Kidney tubule cell (primary cell): ENCODE results near the gene SETD7.

ENCODE experiments used
- DNase-seq: peaks from one replicate; pipeline ENCODE4 v3.0.0-alpha.2; 2018; ENCODE audit warnings: low spot score

SETD7 gene

GRCh38 chr4:139550724-139551429, 5.1 kb downstream of the SETD7 start:
- DNase-seq, result peak; percentile 14

DNA sequence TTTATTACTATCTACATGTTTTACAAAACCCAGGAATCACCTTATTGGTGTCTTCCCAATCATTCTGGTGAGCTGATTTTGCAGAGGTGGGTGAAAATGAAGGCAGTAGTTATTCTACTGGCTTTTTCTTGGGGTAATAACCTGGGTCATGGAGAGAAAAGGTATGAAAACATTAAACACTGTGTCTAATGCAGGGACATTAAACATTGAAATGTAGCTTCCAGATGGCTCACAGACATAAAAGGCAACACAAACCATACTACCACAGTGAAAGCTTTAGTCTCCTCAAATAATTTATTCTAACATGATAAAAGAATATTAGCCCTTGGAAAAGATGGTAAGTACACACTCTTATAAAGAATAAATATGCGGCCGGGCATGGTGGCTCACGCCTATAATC, 8.0 kb downstream of the SETD7 start:
- DNase-seq, result no peak

DNA sequence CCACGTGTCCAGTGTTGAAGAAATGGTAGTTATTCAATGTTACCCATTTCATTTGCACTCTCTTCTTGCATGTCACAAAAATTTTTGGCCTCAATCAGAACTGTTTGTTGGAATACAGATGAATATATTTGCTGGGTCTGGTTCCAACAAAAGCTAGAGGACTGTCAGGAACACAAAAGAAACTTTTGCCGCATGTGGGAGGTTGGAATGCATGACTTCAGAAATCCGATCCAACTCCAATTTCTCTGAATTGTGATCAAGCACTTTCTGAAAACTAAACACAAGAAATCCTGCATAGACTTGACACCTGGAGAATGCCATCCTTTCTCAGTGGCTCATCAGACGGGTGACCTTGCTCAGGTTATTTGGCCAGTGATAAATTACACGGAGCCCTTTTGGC, 15.4 kb downstream of the SETD7 start:
- DNase-seq, result no peak

DNA sequence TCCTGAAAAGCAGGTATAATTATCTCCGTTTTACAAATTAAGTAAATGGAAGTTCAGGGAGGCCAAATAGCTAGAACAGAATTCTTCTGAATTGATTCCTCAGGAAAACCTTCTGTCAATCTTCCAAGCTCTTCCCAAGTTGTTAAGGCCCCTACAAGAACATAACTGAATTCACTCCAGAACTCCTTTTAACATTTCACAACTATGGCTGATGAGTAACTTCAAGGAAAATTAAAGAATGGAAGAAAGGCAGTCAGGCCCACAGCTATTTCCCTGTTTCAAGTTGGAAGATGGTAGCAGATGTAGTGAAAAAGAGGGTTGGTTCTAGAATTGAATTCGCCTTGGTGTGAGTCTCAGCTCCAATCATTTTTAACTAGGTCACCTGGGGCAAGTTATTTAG, 15.9 kb downstream of the SETD7 start:
- DNase-seq, result no peak

DNA sequence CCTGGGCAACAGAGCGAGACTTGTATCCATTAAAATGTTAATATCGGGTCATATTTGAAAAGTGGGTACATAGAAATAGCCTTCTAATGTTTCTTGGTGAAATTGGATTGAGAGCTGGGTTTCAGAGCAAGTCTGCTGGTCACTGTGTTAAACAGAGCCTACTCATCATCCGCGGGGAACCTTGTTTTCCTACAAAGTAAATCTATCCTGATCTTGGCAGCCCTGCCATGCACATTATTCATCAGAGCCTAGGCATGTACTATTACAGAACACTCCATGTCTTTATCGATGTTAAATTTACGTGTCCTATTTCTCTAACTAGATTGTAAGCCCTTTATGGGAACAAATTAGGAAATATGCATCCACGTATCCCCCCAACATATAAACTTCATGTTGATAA, 18.7 kb downstream of the SETD7 start:
- DNase-seq, result no peak

DNA sequence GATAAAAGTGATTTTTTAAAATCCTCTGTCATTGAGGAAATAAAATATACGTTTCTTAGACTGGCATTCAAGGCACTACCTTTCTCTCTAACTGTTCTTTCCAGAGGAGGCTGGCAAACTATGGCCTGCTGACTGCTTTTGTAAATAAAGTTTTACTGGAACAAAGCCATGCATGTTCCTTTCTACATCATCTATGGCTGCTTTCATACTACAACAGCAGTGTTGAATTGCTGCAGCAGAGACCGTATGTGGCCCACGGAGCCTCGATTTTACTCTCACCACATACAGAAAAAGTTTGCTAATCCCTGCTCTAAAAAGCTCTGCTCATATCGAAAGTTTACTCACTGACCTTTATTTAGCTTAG, 20.2 kb downstream of the SETD7 start:
- no peak for DNase-seq

DNA sequence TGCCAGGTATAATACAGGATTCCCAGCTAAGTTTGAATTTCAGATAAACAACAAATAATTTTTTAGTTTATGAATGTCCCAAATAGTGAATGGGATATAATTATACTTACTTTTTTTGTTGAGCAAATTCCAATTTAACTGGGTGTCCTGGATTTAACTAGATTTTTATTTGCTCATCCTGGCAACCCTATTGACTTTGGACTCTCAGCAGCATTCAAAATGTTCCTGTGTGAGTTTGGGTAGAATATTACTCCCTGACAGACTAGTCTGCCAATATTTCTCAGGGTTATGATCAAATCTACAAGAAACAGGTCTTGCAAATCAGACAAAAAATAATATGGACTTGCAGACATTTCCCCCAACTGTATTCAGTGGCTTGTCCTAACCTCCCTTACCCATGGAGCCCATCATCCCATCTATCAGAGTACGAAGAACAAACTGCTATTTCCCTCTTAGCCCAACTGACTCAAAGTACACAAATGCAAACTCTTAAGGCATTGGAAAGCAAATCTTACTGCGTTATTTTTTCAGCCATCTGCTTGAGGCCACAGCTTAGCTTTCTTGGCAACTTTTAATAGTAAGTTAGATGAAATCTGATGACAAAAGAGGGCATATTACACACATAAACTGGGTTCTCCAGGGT, 20.7 kb downstream of the SETD7 start:
- DNase-seq, result no peak

DNA sequence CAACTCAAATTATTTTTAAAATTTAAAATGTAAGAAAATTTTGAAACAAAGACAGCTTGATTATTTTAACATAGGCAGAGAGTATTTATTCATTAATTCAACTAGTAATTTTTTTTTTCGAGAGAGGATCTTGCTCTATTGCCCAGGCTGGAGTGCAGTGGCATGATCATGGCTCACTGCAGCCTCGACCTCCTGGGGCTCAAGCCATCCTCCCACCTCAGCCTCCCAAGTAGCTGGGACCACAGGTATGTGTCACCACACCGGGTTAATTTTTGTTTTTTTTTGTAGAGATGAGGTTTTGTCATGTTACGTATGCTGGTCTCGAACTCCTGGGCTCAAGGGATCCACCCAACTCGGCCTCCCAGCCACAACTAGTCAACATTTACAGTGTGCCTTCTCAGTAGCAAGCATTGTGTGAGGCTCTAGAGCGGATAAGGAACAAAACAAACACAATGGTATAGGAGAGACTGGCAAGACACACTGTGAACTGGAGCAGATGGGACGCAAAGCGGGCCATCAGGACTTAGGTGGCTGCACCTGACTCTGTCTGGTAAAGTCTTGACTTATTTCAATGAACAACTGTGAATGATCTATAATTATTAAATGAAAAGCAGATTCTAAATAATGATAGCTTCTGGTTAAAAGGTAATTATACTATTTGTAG, 21.6 kb downstream of the SETD7 start:
- no peak for DNase-seq

- DNase-seq, result no peak
Observed at GRCh38 chr4:139533511-139533910, 22.5 kb downstream of the SETD7 start.

DNA sequence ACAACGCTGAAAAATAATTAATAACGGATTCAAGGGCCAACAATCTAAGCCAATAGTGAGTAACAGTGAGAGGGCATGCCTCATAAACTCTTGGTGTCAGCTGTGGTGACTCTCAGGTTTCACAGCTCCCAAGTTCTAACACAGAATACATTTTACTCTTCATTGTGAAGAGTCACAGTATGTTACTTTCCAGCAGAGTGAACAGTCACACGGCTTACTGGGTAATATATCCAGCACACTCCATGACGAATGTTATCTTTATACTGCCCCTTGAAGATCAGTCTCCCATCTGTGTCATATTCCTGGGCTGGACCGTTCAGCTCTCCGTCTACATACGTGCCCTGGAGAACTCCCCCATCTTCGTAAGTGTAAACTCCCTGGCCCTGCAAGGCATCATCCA, 23.1 kb downstream of the SETD7 start:
- peak; percentile 73 for DNase-seq

GRCh38 chr4:139530833-139531427, 25.1 kb downstream of the SETD7 start:
- peak; percentile 55 for DNase-seq

- DNase-seq, result no peak
Observed at GRCh38 chr4:139528377-139529005, 27.5 kb downstream of the SETD7 start.

DNA sequence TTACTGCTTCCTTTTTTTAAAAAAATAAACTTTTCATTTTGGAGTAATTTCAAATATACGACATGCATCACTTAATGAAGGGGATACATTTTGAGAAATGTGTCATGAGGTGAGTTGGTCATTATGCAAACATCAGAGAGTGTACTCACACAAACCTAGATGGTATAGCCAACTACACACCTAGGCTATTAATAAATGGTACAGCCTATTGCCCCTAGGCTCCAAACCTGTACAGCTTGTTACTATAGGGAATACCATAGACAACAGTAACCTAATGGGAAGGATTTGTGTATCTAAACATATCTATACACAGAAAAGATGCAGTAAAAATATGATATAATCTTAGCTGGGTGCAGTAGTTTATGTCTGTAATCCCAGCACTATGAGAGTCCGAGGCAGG, 29.1 kb downstream of the SETD7 start:
- no peak for DNase-seq

DNA sequence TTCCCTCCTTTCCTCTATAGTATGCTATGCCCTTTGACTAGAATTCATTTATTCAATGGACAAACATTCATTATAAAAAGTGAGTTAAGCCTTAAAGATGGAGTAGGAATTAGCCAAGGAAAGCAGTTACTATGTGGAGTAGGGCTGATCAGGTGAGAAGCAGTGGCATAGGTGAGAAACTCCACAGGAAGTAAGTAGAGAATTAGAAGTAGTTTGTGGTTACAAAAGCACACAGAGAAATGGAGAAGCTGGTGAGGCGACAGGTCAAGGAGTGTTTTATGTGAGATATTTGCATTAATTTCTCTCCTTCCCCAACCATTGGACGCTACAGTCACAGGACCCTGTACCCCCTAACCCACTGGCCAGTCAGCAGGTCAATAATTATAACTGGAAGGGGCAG, 30.6 kb downstream of the SETD7 start:
- no peak for DNase-seq

GRCh38 chr4:139524062-139524631, 31.9 kb downstream of the SETD7 start:
- no peak for DNase-seq

DNA sequence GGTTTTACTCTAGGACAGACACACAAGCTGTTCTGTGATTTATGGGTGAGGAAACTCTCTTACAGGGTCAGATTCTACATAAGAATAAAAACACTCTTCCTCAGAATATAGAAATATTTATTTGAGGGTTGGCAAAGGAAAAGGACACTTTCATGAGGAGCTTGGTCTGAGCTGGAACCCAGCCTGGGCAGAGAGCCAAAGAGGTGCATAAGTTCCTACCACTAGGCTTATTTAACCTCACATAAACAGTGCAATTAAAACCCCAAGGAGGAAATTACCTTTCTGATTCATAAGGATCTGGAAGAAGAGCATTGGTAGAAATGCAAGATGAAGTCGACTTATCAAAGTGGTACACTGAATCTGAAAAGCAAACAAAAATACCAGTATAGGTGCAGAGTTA, 32.9 kb downstream of the SETD7 start:
- peak; percentile 8 for DNase-seq

- no peak for DNase-seq
Observed at GRCh38 chr4:139522457-139522856, 33.6 kb downstream of the SETD7 start.

DNA sequence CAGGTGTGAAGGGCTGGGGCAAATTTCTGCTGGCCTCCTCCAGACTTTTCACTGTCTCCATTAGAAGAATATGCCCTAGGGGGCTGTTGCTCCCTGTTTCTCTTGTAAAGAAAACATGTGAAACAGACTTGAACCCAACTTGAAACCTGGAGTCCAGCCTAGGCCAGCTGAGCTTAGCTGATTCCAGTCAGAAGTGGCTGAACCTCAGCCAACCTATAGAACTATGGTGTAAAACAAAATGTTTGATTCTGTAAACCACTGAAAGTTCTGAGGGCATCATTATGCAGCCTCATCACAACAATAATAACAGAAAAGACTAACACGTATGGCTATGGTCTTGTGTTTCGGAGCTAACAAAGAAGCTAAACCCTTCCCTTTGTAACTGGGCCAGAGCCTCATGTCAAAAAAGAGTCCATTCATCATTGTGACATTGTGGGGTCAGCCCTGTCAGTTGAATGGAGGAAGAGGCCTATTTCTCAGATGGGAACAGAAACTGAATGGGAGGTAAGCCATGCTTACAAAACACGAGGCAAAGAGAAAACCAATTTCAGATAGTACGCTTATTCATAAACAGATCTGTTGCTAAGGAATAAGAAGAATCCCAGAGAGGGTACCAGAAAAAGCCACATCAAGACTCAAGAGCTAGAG, 34.1 kb downstream of the SETD7 start:
- no peak for DNase-seq

DNA sequence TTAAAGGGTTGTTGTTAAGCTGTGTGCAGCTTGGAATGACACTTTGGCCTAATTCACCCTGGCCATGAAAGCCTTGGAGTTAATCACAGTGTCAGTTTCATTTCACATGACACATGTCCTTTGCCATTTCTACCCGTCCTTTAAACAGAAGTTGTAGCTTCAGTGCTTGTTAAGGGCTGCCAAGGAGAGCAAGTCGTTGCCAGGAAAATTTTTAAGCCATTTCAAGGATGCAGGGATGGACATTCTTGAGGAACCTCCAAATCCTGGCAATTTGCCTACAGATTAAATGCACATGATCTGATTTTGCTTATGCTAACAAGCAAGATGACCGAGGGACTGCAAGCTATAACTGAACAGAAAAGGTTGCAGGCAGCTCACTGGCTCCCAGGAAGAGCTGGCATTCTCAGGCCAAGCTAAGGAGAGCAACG, 40.5 kb downstream of the SETD7 start:
- DNase-seq, result no peak

- no peak for DNase-seq
Observed at GRCh38 chr4:139514382-139515059, 41.5 kb downstream of the SETD7 start.

GRCh38 chr4:139511320-139511719, 44.7 kb downstream of the SETD7 start:
- peak; percentile 49 for DNase-seq
